ENCODE results near the gene EXOSC2. TPM values are rescaled to one million over a fixed set of nuclear protein-coding genes. Genes with fewer than 3 reads are reported as not detected.

EXOSC2 gene
- total RNA-seq, 4 donors from 2014 or later, result 16.9 to 46.6 (median 22.6) TPM

- no peak for DNase-seq (ENCODE audit: low spot score)
- no peak for ATAC-seq (ENCODE audit: low FRiP score)
- TF ChIP-seq, protein P1, sequence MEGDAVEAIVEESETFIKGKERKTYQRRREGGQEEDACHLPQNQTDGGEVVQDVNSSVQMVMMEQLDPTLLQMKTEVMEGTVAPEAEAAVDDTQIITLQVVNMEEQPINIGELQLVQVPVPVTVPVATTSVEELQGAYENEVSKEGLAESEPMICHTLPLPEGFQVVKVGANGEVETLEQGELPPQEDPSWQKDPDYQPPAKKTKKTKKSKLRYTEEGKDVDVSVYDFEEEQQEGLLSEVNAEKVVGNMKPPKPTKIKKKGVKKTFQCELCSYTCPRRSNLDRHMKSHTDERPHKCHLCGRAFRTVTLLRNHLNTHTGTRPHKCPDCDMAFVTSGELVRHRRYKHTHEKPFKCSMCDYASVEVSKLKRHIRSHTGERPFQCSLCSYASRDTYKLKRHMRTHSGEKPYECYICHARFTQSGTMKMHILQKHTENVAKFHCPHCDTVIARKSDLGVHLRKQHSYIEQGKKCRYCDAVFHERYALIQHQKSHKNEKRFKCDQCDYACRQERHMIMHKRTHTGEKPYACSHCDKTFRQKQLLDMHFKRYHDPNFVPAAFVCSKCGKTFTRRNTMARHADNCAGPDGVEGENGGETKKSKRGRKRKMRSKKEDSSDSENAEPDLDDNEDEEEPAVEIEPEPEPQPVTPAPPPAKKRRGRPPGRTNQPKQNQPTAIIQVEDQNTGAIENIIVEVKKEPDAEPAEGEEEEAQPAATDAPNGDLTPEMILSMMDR (IDR thresholded peaks at IDR 0.05), result no peak
Observed at GRCh38 chr9:130660326-130660682, 33.3 kb upstream of the EXOSC2 start.

DNA sequence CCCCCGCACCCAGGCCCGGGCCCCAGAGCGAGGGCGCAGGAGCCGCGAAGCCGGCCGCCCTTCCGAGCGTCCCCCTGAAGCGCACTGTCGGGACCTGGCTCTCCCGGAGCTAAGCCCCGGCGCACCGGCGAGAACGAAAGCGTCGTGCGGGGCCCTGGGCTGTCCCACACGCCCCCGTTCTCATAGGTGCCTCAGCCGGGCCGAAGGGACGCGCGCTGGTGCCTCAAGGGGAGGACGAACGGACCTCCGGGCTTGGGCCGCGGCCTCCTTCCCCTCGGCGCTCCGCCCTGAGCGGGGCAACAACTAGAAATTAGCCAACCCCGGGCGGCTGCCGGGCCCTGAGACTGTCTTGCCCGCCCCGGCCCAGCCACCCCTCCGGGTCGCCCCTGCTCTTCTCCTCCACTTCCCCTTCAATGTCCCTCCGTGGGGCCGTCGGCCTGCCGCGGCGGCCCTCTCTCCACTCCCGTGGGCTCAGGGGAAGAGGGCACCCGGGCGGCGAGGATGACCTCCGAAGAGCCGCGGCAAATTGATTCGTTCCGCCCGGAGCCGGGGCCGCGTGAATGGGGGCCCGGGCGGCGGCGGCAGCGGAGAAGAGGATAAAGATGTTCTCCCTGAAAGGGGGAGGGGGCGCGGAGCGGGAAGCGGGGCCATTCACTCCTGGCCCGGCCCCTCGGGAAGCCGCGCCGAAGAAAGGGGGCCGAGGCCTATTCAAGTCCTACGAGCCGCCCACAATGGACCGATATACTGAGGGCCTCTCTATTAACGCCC lies 32.7 kb upstream of the EXOSC2 start:
- ATAC-seq (ENCODE audit: low FRiP score) (no peak), DNase-seq (ENCODE audit: low spot score) (no peak)
- TF ChIP-seq, protein P1 (IDR thresholded peaks at IDR 0.05), result no peak

DNA sequence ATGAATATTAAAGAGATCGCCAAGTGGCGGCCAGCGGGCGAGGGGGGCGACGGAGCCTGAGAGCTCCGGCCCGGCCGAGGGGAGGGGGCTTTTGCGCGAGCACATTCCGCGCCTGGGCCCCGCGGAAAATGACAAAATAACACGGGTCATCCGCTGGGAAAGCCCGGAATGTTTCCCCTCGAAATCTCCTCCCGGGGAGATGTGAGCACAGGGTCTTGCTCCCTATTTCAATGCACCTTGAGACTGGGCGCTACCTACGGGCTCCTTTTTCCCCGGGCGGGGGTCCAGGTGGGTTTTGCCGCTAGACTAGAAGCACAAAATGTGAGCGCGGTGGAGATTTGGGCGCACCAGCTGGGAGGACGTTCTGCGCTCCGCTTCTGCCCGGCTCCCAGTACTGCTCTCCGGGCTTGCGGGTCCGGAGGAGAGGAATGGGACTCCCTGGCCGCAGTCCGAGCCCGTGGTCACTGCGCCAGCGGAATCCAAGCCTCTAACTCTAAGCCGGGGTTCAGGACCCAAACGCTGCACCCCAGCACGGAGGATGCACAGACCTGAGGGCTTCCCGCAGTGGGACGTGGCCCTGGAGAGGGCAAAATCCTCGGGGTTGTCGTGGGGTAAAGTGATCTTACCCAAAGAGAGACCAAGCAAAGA lies 32.0 kb upstream of the EXOSC2 start:
- no peak for DNase-seq (ENCODE audit: low spot score)
- no peak for ATAC-seq (ENCODE audit: low FRiP score)
- TF ChIP-seq, protein P1 (IDR thresholded peaks at IDR 0.05), result no peak

DNA sequence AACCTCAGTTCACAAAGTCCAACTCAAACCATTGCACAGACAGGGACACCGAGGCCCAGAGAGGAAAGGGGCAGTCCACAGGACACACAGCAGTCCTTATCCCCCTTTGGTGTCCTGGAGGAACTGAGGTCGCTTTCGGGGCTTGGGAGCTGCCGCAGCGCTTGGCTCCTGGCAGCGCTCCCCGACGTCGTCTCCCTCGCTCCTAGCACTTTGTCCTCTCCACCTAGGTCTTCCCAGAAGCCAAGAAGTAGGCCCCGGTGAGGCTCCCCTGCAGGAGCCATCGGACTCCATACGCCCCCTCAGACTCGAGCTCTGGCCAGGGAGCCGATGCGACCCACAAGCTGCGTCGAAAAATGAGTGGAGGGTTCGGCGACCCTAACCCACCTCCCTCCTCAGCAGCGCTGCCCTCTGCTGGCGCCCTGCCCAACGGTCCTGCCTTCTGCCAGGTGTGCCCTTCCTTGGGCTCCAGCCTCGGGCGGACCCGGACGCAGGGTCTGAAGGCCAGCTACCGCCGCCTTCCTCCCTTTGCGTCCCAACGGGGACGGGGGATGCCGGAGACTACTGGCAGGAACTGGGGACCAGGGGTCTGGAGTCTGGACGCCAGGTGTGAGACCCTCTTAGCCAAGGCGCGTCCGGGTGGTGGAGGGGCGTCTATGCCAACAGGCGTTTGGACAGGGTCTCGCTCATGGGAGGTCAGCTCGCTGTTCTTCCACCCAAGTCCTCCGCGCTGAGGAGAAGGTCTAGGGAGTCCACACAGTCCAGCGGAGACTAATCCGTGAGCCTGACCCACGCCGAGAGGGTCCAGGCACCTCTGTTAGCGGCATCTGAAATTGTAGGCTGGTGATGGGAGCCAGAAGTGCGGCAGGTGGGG lies 31.2 kb upstream of the EXOSC2 start:
- DNase-seq (ENCODE audit: low spot score) (no peak), ATAC-seq (ENCODE audit: low FRiP score) (no peak)
- TF ChIP-seq, protein P1 (IDR thresholded peaks at IDR 0.05), result no peak

- TF ChIP-seq, protein P1 (IDR thresholded peaks at IDR 0.05), result no peak
- ATAC-seq (ENCODE audit: low FRiP score) (no peak), DNase-seq (ENCODE audit: low spot score) (no peak)
Observed at GRCh38 chr9:130662970-130663257, 30.7 kb upstream of the EXOSC2 start.

GRCh38 chr9:130663258-130663976 lies 30.2 kb upstream of the EXOSC2 start:
- peak; percentile 14 for ATAC-seq (ENCODE audit: low FRiP score)
- DNase-seq (ENCODE audit: low spot score), result no peak
- TF ChIP-seq, protein P1 (IDR thresholded peaks at IDR 0.05), result no peak
